ENCODE results near the gene MEIKIN.

DNA sequence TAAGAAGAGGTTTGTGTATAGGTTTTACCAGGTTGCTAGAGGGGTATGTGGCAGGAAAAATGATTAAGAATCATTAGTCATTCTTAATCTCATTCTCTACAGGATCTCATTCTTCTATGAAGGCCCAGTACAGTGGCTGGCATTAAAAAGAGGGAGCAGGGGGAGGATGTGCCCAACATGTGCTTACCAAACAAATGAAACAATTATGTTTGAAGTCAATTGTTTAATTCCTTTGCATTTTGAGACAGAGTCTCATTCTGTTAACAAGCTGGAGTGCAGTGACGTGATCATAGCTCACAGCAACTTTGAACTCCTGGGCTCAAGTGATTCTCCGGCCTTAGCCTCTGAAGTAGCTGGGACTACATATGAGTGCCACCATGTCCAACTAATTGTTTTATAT lies 171.7 kb downstream of the MEIKIN start:
- no peak for TF ChIP-seq CTCF (IDR thresholded peaks at IDR 0.05)
- no peak for TF ChIP-seq EP300 (IDR thresholded peaks at IDR 0.05)

All from ovary (tissue), 3 donors.